Endothelial cell of umbilical vein (primary cell): ENCODE measurements around the gene SESTD1. TPM values are rescaled to one million over a fixed set of nuclear protein-coding genes. Genes with fewer than 3 reads are reported as not detected.

ENCODE experiments used
- BruUV-seq: library from RNA; stranded (reverse); fragments of 400-500 nt; replicated peaks from 2 replicates; lab custom pipeline; 2021; lab: Mats Ljungman, UMichigan
- CTCF ChIA-PET: fragments of 300-600, 350-600 bp; sonication (Branson Sonifier 250); formaldehyde crosslinking; loops from one replicate; lab custom pipeline; 2021; ENCODE audit warnings: antibody characterized with exemption, inconsistent platforms; lab: Charles Lee
- POLR2A ChIA-PET: fragments of 300-600, 350-600 bp; sonication (Branson Sonifier 250); formaldehyde crosslinking; loops from one replicate; lab custom pipeline; 2021; ENCODE audit warnings: antibody characterized with exemption, inconsistent platforms; lab: Charles Lee
- DNase-seq: peaks from one replicate; pipeline ENCODE4 v3.0.0-alpha.2; 2011; ENCODE audit warnings: low read depth, low spot score
- FAIRE-seq: peaks from 2 replicates; lab custom pipeline; 2011; peaks lifted over from hg19 to GRCh38; lab: Jason Lieb, UNC
- H2AFZ ChIP-seq: 2 replicates; pipeline ENCODE4 v1.6.0; 2012; ENCODE audit warnings: low read depth, low read length, control low read depth, inconsistent platforms
- H3K27ac ChIP-seq: 2 replicates; pipeline ENCODE4 v1.5.1; 2011; ENCODE audit warnings: low read depth, mild to moderate bottlenecking, control low read depth, low read length, moderate library complexity; ENCODE audit not compliant: insufficient read depth
- H3K27me3 ChIP-seq, 2 experiments: 2 replicates each; pipeline versions ENCODE4 v1.6.0 to v1.6.1; 2011; ENCODE audit warnings: low read length in 2 of 2, mixed read lengths in 1 of 2; ENCODE audit not compliant: control insufficient read depth in 2 of 2, insufficient read depth in 2 of 2
- H3K36me3 ChIP-seq, 2 experiments: 2 replicates in 1 of 2; 3 replicates in 1 of 2; pipeline ENCODE4 v1.5.1; 2011; ENCODE audit warnings: low read length in 2 of 2, mild to moderate bottlenecking in 1 of 2, moderate library complexity in 1 of 2; ENCODE audit not compliant: control insufficient read depth in 2 of 2, insufficient read depth in 2 of 2; ENCODE audit errors: extremely low read depth in 1 of 2
- H3K4me1 ChIP-seq: 3 replicates; pipeline ENCODE4 v1.5.1; 2011; ENCODE audit warnings: mild to moderate bottlenecking, low read length; ENCODE audit not compliant: control insufficient read depth, insufficient read depth; ENCODE audit errors: extremely low read depth
- H3K4me2 ChIP-seq: 2 replicates; pipeline ENCODE4 v1.6.1; 2011; ENCODE audit warnings: low read length, control low read depth, mixed read lengths; ENCODE audit not compliant: insufficient read depth
- H3K4me3 ChIP-seq, 3 experiments: fragments of 200-600 bp in 1 of 3; sonication (generic), shearing (Covaris generic) in 1 of 3; replicated peaks in 1 of 3; 2 replicates each; pipeline ENCODE4 v1.5.1; 2011 to 2016; ENCODE audit warnings: control low read depth in 3 of 3, low read length in 3 of 3, mild to moderate bottlenecking in 2 of 3, inconsistent platforms in 1 of 3, low read depth in 1 of 3, moderate library complexity in 1 of 3; ENCODE audit not compliant: insufficient read depth in 1 of 3
- H3K79me2 ChIP-seq: 2 replicates; pipeline ENCODE4 v1.6.0; 2012; ENCODE audit warnings: low read length, inconsistent platforms; ENCODE audit not compliant: control insufficient read depth, insufficient read depth
- H3K9ac ChIP-seq: replicated peaks from 2 replicates; pipeline ENCODE3; 2011; ENCODE audit warnings: low read length, control low read depth; ENCODE audit not compliant: insufficient read depth; ENCODE audit errors: extremely low read depth
- H3K9me1 ChIP-seq: replicated peaks from 3 replicates; pipeline ENCODE4 v1.6.0; 2011; ENCODE audit warnings: mild to moderate bottlenecking, low read length; ENCODE audit not compliant: control insufficient read depth, insufficient read depth; ENCODE audit errors: extremely low read depth
- H3K9me3 ChIP-seq: replicated peaks from 2 replicates; pipeline ENCODE4 v1.5.1; 2012; ENCODE audit warnings: low read length, inconsistent platforms; ENCODE audit not compliant: control insufficient read depth, insufficient read depth
- H4K20me1 ChIP-seq: replicated peaks from 2 replicates; pipeline ENCODE3; 2011; ENCODE audit warnings: mild to moderate bottlenecking, low read length; ENCODE audit not compliant: control insufficient read depth, insufficient read depth; ENCODE audit errors: extremely low read depth
- EZH2 ChIP-seq: IDR thresholded peaks from 2 replicates; pipeline ENCODE4 v1.6.1; 2012; ENCODE audit warnings: borderline replicate concordance, low read depth, mild to moderate bottlenecking, moderate library complexity, low read length, inconsistent platforms; ENCODE audit not compliant: severe bottlenecking
- FOS ChIP-seq: IDR thresholded peaks from 2 replicates; pipeline ENCODE4 v1.6.1; 2011; ENCODE audit warnings: mild to moderate bottlenecking, low read length, moderate library complexity, borderline replicate concordance; ENCODE audit not compliant: insufficient read depth
- GATA2 ChIP-seq: IDR thresholded peaks from 2 replicates; pipeline ENCODE4 v1.7.0; 2011; ENCODE audit warnings: low read depth, mild to moderate bottlenecking, moderate library complexity, mixed read lengths, low read length; ENCODE audit not compliant: insufficient read length, insufficient read depth
- JUN ChIP-seq: IDR thresholded peaks from 2 replicates; pipeline ENCODE4 v1.6.1; 2011; ENCODE audit warnings: borderline replicate concordance, low read depth; ENCODE audit not compliant: insufficient read length, insufficient read depth
- MYC ChIP-seq: IDR thresholded peaks from one replicate; pipeline ENCODE4 v1.6.1; 2011; ENCODE audit warnings: mild to moderate bottlenecking, low read depth, low read length
- POLR2A ChIP-seq: IDR thresholded peaks from 2 replicates; pipeline ENCODE4 v1.6.1; 2012; ENCODE audit warnings: low read depth, mild to moderate bottlenecking, control low read depth, low read length
- POLR2AphosphoS5 ChIP-seq: IDR thresholded peaks from 2 replicates; pipeline ENCODE4 v1.6.1; 2012; ENCODE audit warnings: low read depth, mild to moderate bottlenecking, control low read depth, low read length, moderate library complexity; ENCODE audit not compliant: insufficient read depth
- dilution Hi-C: fragments of 300-500 bp; cut with MboI; formaldehyde crosslinking; loops from one replicate; pipeline ENCODE4 v1.15.0; 2019; ENCODE audit warnings: low sequenced_read_pairs; ENCODE audit not compliant: extremely low pct_ligation_motif_present
- intact Hi-C: fragments of 100-400 bp; cut with micrococcal nuclease; formaldehyde crosslinking; loops from one replicate; pipeline ENCODE4 v1.10.0; 2022
- polyA plus RNA-seq, 4 experiments: library from polyadenylated mRNA; depleted of rRNA in 3 of 4; stranded (reverse) in 3 of 4; unstranded in 1 of 4; fragments of >200 nt; gene quantifications; 2 replicates each; pipeline versions ENCODE4 v1.2.1 to v1.2.3, GENCODE V29; 2011 to 2012; ENCODE audit warnings: missing spikeins in 1 of 4
- total RNA-seq: library from RNA; stranded (reverse); gene quantifications from 2 replicates; pipeline ENCODE4 v1.2.3, GENCODE V29; 2021
- TF ChIP-seq, protein P1 (sequence below): IDR thresholded peaks from 2 replicates; pipeline ENCODE4 v1.6.1; 2011; ENCODE audit not compliant: insufficient read depth, insufficient read length
- TF ChIP-seq, protein P2 (sequence below), 2 donors: IDR thresholded peaks; 1 replicate in 1 of 2; 2 replicates in 1 of 2; pipeline ENCODE4 v1.5.1; 2011; ENCODE audit warnings: low read length in 2 of 2, mild to moderate bottlenecking in 2 of 2, moderate library complexity in 2 of 2, control low read depth in 1 of 2, inconsistent platforms in 1 of 2, low read depth in 1 of 2; ENCODE audit not compliant: insufficient read depth in 1 of 2; ENCODE audit errors: extremely low read depth in 1 of 2

Gene SESTD1
- total and polyA plus RNA-seq, 2 donors (not counting 3 experiments of a cell fraction or from before 2014, with no cell fraction given): 9.8 to 72.4 TPM

DNA sequence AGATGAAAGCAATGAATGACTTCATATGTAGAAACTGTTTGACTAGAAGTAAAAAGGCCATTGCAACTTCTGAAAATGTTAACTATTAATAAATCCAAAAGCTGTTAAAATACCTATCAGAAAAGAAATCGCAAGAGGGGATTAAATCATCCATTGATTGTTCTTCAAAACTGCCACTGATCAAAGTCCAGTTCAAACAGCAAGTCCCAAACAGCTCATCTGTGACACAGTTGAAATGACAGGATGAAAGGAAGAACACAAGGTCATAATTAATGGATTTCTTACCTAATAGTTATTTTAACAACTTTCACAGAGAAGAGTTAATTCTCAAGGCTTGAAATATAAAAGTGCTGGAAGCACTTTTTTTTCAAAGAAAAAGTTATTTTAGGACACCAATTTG lies 90.4 kb downstream of the SESTD1 start:
- H2AFZ ChIP-seq: no peak overlapping the region
- no peak overlapping the region for H3K9ac ChIP-seq
- no peak for FAIRE-seq
- H3K4me1 ChIP-seq: no peaks in the 10 kb centered on the region
- no peaks in the 10 kb centered on the region for H4K20me1 ChIP-seq
- H3K36me3 ChIP-seq: peaks cover 2 to 8% of the 10 kb centered on the region in 2 experiments
- dilution Hi-C loops: no loop called here
- CTCF ChIA-PET: interaction anchor here (1.4 kb wide), 1 partner anchor 10 kb away, joined by 3 read pairs; no protein-coding TSS in a partner anchor
- H3K4me2 ChIP-seq: no peak overlapping the region
- intact Hi-C loops: no loop called here
- H3K4me3 ChIP-seq: no peak overlapping the region
- BruUV-seq: no TSS peak
- no peak overlapping the region for H3K27ac ChIP-seq
- no peaks in the 10 kb centered on the region for H3K9me3 ChIP-seq
- no peaks in the 10 kb centered on the region for H3K27me3 ChIP-seq
- DNase-seq: no peak
- no peak for TF ChIP-seq MYC
- no peak for TF ChIP-seq EZH2
- no peak for TF ChIP-seq JUN
- no peak for TF ChIP-seq GATA2
- TF ChIP-seq, protein P1, sequence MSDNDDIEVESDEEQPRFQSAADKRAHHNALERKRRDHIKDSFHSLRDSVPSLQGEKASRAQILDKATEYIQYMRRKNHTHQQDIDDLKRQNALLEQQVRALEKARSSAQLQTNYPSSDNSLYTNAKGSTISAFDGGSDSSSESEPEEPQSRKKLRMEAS: no peak
- no peak for TF ChIP-seq POLR2AphosphoS5
- TF ChIP-seq FOS: no peak
- POLR2A ChIA-PET: no interaction called here
- no peaks in the 10 kb centered on the region for H3K79me2 ChIP-seq
- H3K9me1 ChIP-seq: no peaks in the 10 kb centered on the region

DNA sequence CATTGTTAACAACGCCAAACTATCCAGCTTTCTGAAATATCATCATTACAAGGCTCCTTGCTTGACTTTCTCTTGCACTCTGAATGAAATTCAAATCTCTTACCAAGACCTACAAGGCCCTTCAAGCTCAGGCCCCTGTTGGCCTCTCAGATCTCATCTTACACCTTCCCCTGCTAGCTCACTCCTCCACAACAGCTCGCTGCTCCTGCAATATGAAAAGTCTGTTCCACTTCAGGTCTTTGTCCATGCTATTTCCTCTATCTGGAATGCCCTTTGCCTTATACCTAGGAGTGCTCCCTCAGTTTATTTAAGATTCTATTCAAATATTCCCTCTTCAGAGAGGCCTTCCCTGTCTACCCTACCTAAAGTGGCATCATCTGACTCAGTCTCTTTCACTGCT lies 91.7 kb downstream of the SESTD1 start:
- peaks cover 0 to 8% of the 10 kb centered on the region in 2 experiments for H3K36me3 ChIP-seq
- H3K9me1 ChIP-seq: no peaks in the 10 kb centered on the region
- TF ChIP-seq, protein P1: no peak
- no peak for TF ChIP-seq POLR2A
- TF ChIP-seq, protein P2, sequence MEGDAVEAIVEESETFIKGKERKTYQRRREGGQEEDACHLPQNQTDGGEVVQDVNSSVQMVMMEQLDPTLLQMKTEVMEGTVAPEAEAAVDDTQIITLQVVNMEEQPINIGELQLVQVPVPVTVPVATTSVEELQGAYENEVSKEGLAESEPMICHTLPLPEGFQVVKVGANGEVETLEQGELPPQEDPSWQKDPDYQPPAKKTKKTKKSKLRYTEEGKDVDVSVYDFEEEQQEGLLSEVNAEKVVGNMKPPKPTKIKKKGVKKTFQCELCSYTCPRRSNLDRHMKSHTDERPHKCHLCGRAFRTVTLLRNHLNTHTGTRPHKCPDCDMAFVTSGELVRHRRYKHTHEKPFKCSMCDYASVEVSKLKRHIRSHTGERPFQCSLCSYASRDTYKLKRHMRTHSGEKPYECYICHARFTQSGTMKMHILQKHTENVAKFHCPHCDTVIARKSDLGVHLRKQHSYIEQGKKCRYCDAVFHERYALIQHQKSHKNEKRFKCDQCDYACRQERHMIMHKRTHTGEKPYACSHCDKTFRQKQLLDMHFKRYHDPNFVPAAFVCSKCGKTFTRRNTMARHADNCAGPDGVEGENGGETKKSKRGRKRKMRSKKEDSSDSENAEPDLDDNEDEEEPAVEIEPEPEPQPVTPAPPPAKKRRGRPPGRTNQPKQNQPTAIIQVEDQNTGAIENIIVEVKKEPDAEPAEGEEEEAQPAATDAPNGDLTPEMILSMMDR (IDR thresholded peaks at IDR 0.05; ENCODE audit: extremely low read depth in 1 of 2, insufficient read depth in 1 of 2, low read depth in 1 of 2, low read length in 2 of 2): no peak
- TF ChIP-seq FOS: no peak
- TF ChIP-seq GATA2: no peak
- intact Hi-C loops (no loop called here), dilution Hi-C loops (no loop called here)
- H2AFZ ChIP-seq: no peak overlapping the region
- H4K20me1 ChIP-seq: no peaks in the 10 kb centered on the region
- DNase-seq (no peak), FAIRE-seq (no peak)
- H3K4me1 ChIP-seq: no peaks in the 10 kb centered on the region
- ChIA-PET CTCF (interaction anchor here (1.4 to 1.6 kb wide), 2 partner anchors 12 to 43 kb away, joined by 3 to 4 read pairs; no protein-coding TSS in a partner anchor), POLR2A (no interaction called here)
- no TSS peak for BruUV-seq
- H3K27me3 ChIP-seq: no peaks in the 10 kb centered on the region
- no peaks in the 10 kb centered on the region for H3K79me2 ChIP-seq
- H3K4me3 ChIP-seq: no peak overlapping the region
- no peak overlapping the region for H3K4me2 ChIP-seq
- H3K9ac ChIP-seq: no peak overlapping the region
- H3K27ac ChIP-seq: no peak overlapping the region
- H3K9me3 ChIP-seq: no peaks in the 10 kb centered on the region
